ENCODE measurements around the gene TMEM191B. TPM values are rescaled to one million over a fixed set of nuclear protein-coding genes. Genes with fewer than 3 reads are reported as not detected.
"Not testable (repeated sequence)": the region's sequence is repeated elsewhere in the genome, so short reads cannot be mapped to it uniquely, and the experiment has no call there.

The TMEM191B gene
- total and polyA plus RNA-seq, 9 donors: 0.11 to 0.89 (median 0.56) TPM; not detected in 3

DNA sequence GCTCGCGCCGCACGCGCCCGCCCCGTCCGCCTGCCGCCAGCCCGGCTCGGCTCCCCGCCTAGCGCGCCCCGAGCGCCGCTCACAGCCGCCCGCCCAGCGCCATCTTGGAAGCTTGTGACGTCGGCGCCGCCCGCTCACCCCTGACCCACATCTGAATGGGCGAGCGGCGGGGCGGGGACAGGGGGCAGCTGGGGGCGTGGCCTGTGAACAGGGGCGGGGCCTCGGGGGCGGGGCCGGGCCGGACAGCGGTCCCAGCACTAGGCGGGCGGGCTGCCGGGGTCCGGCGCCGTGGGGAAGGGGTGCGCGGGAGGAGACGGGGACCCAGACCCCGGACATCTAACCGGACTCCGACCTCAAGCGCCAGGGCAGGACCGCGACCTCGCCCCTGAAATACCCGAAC lies 50.2 kb downstream of the TMEM191B start:
- not testable (repeated sequence) for H3K4me3 ChIP-seq (ENCODE audit: low read length); H3K36me3 ChIP-seq (ENCODE audit: control insufficient read depth, insufficient read depth, low read length); DNase-seq; H3K4me1 ChIP-seq (ENCODE audit: control insufficient read depth, insufficient read depth, low read length); H3K27me3 ChIP-seq (ENCODE audit: control insufficient read depth, insufficient read depth, low read length); H3K9me3 ChIP-seq (replicated peaks; ENCODE audit: control insufficient read depth, low read depth, low read length); H3K27ac ChIP-seq (ENCODE audit: low read length)
- WGBS (ENCODE audit: insufficient coverage): no CpG with 5 or more reads among the region's 53 CpGs

Other genes starting within 250 kb of the TMEM191B start
- not detected for gene GGTLC3, start 9.6 kb upstream of the TMEM191B start, total RNA-seq
- gene GGTLC3, start 9.6 kb upstream of the TMEM191B start, polyA plus RNA-seq (ENCODE audit: insufficient read depth in 1 of 8, insufficient read length in 8 of 8, low replicate concordance in 1 of 8): under 1 TPM in 2 of 8 donors, not detected in 6; 0.21 to 0.23 TPM
- gene RIMBP3, start 84.1 kb downstream of the TMEM191B start, total RNA-seq: 0.27 TPM
- gene RIMBP3, start 84.1 kb downstream of the TMEM191B start, polyA plus RNA-seq (ENCODE audit: insufficient read depth in 1 of 8, insufficient read length in 8 of 8, low replicate concordance in 1 of 8): under 1 TPM; 0.34 to 0.74 (median 0.47) TPM

Measured in muscle of leg (tissue), 11 donors.